ENCODE results near the gene BTRC.

DNA sequence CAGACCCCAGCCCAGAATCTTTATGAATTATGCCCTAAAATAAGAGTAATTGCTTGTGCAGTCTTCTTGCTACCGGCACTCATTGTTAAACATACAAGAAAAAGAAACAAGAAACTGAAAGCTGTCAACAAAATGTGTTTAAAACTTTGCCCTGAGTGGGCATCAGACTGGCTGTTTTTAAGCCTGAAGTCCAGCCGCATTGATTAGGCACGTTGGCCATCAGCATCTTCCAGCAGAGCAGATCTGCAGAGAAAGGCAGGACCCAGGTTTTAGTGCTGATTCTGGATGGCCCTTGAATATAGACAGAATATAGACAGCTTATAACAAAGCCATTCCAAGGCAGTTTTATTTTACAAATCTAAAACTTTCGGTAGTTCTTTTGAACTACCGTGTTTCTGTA, 131.2 kb downstream of the BTRC start:
- TF ChIP-seq, protein P1, sequence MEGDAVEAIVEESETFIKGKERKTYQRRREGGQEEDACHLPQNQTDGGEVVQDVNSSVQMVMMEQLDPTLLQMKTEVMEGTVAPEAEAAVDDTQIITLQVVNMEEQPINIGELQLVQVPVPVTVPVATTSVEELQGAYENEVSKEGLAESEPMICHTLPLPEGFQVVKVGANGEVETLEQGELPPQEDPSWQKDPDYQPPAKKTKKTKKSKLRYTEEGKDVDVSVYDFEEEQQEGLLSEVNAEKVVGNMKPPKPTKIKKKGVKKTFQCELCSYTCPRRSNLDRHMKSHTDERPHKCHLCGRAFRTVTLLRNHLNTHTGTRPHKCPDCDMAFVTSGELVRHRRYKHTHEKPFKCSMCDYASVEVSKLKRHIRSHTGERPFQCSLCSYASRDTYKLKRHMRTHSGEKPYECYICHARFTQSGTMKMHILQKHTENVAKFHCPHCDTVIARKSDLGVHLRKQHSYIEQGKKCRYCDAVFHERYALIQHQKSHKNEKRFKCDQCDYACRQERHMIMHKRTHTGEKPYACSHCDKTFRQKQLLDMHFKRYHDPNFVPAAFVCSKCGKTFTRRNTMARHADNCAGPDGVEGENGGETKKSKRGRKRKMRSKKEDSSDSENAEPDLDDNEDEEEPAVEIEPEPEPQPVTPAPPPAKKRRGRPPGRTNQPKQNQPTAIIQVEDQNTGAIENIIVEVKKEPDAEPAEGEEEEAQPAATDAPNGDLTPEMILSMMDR (conservative IDR thresholded peaks at IDR 0.05; ENCODE audit: low read depth, low read length) = no peak
- TF ChIP-seq EZH2 (IDR thresholded peaks at IDR 0.05; ENCODE audit: low read length, unreplicated experiment) (no peak), EZH2phosphoT487 (IDR thresholded peaks at IDR 0.05; ENCODE audit: borderline replicate concordance, low read length) (no peak)

Measured in PC-3 (cell line).